ENCODE measurements around the gene SCYGR2.
"Not testable (repeated sequence)": the region's sequence is repeated elsewhere in the genome, so short reads cannot be mapped to it uniquely, and the experiment has no call there.

SCYGR2 gene

DNA sequence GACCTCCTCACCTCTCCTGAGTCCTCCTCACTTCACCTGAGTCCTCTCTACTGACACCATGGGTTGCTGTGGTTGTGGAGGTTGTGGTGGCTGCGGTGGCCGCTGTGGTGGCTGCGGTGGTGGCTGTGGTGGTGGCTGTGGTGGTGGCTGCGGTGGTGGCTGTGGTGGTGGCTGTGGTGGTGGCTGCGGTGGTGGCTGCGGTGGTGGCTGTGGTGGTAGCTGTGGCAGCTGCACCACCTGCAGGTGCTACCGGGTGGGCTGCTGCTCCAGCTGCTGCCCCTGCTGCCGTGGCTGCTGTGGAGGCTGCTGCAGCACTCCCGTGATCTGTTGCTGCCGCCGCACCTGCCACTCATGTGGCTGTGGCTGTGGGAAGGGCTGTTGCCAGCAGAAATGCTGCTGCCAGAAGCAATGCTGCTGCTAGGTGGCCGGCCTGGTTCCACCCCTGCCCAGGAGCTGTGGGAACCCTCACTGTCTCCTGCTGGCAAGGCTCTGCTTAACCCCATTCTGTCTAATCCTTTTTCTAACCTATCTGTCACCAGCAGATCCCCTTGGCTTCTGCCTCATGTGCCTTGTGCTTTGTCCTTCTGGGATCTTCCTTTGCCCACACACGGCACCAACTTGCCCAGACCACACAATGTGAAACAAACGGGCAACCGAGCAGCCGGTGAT is at the start of gene SCYGR2:
Gene SCYGR2 (plus strand): TSS at position 59 of the 669 bp plus-strand sequence. CDS start 0 bp downstream, at position 59.
- not testable (repeated sequence) for DNase-seq (ENCODE audit: low read depth in 3 of 3)

- no peak for DNase-seq (ENCODE audit: low read depth in 3 of 3)
Observed at GRCh38 chr2:227551836-227552235, 46.9 kb upstream of the SCYGR2 start.

DNA sequence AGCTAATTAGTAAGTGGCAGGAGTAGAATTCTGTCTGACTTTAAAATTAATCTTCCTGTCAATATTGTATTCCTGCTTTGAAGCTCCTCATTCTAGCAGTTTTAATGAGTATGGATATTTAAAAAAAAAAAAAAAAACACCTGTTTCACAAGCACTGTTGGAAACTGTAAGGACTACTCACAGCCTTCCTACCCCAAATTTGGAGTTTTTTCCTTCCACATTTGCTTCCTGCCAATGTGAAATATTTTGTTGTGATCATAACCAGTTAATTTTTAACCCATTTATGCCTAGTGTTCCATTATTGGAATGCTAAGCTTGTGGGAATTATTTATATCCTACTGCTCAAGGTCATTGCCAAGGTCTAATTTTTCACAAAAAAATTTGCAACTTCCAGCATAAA is 36.1 kb upstream of the SCYGR2 start:
- DNase-seq (ENCODE audit: low read depth in 3 of 3): no peak

DNA sequence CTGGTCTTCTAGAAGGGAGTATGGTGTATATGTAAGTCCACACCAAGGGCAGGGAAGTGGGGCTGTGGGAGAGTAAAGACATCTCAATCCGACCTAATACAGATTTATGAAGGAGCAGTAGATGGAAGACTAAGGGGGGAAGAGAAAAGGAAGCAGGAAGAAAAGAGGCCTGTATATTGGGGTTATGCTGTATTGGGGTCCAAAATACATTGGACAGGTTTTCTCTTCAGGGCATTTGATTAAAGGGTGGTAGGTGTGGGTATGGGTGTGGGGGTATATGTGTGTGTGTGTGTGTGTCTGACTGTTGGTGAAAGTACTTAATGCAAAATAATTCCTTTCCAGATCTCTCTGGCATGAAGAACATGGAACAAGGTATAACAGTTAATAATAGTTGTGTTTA is 33.6 kb upstream of the SCYGR2 start:
- DNase-seq (ENCODE audit: low read depth in 3 of 3): no peak

DNA sequence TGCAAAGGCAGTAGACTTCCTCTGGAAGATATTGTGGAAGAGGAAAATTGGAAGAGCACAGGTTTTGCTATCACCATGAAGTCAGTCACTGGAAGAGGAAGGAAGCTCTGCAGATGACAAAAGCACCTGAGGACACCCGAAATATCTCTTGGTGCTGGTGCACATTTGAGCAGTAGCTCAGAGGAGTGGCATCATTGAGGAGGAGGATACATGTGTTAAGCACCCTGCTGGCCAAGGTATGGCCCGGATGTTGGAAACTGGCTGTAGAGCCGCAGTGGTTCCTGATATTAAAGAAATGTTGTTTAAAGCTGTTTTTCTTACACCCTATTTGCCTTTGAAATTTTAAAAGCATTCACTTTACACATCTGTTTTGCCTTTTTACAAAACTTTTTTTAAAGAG is 32.7 kb upstream of the SCYGR2 start:
- no peak for DNase-seq (ENCODE audit: low read depth in 3 of 3)

GRCh38 chr2:227568852-227569169 is 29.9 kb upstream of the SCYGR2 start:
- no peak for DNase-seq (ENCODE audit: low read depth in 3 of 3)

DNA sequence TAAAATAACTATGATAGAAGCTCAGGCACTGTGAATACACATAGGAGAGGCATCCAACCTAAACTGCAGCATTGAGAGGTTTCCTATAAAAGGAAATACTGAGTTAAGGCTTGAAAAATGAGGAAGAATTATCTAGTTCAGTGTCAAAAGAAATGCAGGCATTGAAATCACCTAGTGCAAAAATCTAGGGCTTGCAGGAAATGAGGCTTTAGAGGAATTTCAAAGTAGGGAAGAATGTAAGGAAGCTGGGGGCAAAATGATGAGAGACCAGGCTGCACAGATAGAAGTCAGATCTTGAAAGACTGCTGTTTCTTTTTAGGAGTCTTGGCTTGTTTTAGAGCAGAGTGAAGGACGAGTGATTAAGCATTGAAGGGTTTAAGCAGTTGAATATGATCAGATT is 28.1 kb upstream of the SCYGR2 start:
- no peak for DNase-seq (ENCODE audit: low read depth in 3 of 3)

DNA sequence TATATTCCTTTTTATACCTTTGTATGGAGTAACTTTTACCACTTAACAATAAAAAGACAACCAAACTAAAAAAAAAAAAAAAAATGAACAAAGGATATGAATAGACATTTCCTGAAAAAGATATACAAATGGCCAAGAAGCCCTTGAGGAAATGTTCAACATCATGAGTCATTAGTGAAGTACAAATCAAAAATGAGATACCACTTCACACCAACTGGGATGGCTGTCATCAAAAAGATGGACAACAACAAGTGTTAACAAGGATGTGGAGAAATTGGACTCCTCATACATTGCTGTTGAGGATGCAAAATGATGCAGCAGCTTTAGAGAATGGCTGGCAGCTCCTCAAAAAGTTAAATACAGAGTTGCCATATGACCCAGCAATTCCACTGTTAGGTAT is 22.6 kb upstream of the SCYGR2 start:
- no peak for DNase-seq (ENCODE audit: low read depth in 3 of 3)

- DNase-seq (ENCODE audit: low read depth in 3 of 3): no peak
Observed at GRCh38 chr2:227576812-227577211, 21.9 kb upstream of the SCYGR2 start.

DNA sequence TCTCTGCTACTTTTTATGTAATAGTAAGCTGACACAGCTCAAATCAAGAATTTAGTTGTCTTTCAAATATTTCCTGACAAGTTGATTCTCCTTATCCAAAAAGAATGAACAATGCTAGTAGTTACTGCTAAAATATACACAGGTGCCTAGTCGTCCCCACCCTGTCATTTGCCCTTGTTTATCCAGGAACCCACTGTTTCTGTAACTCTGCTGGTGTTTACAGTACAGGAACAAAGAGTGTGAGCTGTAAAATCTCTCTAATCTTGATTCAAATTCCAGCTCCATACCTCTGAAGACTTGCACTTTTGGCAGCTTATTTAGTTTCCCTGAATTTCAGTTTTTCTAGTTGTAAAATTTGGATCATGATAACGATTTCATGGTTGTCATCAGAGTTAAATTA is 21.1 kb upstream of the SCYGR2 start:
- DNase-seq (ENCODE audit: low read depth in 3 of 3): no peak

DNA sequence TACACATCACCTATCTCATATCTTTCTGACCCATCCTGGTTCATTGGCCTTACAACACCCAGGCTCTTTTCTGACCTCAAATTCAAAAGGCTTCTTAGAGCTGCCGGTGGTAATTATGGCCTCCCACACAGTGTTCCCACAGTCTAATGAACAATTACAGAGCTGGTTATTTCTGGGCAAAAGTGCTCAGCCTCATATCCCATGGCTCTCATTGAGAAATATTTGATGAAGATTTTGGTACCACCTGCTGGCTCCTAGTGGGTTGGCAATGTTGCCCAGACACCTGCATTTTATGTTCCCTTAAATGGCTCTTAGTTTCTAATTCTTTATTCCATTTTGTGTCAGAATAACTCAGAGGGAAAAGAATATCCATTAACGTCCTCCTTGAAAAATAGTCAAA is 20.1 kb upstream of the SCYGR2 start:
- DNase-seq (ENCODE audit: low read depth in 3 of 3): no peak

DNA sequence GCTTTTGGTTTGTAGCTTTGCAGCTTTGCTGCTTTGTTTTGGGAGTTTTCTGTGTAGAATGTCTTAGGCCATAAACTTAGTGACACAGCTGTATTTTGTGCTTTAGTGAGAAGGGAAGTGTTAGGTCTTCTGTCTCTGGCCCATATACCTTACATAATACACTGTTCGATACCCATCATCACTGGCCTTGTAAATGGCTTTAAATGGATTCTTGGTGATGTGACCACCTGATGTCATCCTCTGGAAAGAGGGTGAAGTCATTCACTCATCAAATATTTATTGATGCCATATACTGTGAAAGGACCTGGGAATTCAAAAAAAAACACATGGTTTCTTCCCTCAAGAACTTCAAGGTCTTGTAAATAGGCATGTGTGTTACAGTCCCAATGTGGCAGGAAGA is 18.9 kb upstream of the SCYGR2 start:
- DNase-seq (ENCODE audit: low read depth in 3 of 3): no peak

DNA sequence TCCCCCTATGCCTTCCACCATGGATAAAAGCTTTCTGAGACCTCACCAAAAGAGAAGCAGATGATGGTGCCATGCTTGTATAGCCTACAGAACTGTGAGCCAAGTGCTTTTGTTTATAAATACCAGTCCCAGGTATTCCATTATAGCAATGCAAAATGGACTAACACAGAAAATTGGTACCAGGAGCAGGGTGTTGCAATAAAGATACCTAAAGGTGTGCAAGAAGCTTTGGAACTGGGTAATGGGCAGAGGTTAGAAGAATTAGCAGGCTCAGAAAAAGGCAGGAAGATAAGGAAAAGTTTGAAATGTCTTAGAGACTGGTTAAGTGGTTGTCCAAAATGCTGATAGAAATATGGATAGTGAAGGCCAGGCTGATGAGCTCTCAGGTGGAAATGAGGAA is 16.3 kb upstream of the SCYGR2 start:
- no peak for DNase-seq (ENCODE audit: low read depth in 3 of 3)

DNA sequence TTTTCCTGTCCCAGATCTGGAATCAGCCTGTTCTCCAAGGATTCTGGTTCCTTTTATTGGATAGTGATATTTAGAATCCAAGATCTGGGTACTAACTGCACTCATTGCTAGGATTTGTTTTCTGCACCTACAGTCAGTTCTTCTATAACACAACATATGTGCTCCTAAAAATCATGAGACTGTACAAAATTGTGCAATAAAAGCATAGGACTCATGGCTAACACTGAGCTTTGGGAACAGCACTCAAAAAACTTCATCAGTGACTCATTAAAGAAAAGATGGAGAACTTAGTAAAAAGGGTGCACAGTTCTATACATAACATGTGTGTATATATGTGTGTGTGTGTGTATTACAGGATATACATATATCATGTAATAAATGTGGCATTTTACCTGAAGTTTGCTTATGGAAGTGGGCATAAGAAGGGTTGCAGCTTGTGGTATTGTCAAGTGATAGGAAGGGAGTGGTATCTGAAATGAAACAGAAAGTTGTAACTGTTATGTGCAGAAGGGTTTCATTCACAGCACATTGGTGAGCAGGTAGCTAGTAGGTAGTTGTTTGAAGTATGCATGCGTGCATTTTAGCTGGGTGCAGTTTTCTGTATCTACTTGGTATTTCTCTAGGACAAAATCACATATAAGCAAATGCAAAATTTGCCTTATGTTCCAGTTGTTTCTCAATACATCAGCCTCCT is 5.9 kb upstream of the SCYGR2 start:
- no peak for DNase-seq (ENCODE audit: low read depth in 3 of 3)

GRCh38 chr2:227595797-227596196 is 2.9 kb upstream of the SCYGR2 start:
- no peak for DNase-seq (ENCODE audit: low read depth in 3 of 3)

- no peak for DNase-seq (ENCODE audit: low read depth in 3 of 3)
Observed at GRCh38 chr2:227597036-227597435, 1.7 kb upstream of the SCYGR2 start.

GRCh38 chr2:227597998-227598397 is 695 bp upstream of the SCYGR2 start:
- DNase-seq (ENCODE audit: low read depth in 3 of 3): no peak

- DNase-seq (ENCODE audit: low read depth in 3 of 3): no peak
Observed at GRCh38 chr2:227602358-227602757, 3.7 kb downstream of the SCYGR2 start.

DNA sequence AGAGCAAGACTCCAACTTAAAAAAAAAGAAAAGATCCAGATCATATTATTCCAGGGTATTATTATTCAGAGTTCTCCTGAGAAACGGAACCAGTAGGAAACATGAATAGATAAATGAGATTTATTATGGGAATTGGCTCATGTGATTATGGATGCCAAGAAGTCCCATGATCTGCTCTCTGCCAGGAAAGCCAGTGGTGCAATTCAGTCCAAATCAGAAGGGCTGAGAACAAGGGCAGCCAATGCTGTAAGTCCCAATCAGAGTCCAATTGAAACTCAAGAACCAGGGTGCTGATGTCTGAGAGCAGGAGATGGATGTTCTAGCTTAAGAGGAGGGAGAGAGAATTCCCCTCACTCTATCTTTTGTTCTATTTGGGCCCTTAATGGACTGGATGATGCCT is 7.8 kb downstream of the SCYGR2 start:
- no peak for DNase-seq (ENCODE audit: low read depth in 3 of 3)

DNA sequence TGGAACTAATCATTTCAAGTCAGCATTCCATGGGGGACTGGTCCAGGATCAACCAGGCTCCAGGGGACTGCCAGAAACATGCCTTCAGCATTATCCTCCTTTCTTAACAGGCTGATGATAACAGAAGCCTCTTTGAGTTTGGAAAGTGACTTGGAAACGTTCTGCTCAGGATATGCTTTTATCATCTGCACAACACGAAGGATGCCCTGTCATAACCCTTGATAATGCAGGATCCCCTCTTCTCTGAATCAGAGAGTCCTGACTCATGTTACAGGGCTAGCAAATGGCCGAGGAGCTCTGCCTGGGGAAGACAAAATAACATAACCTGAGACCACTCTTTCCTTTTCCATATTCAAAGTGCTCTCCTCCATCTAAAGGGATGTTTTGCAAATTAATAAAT is 9.2 kb downstream of the SCYGR2 start:
- no peak for DNase-seq (ENCODE audit: low read depth in 3 of 3)

- DNase-seq (ENCODE audit: low read depth in 3 of 3): no peak
Observed at GRCh38 chr2:227608561-227609338, 10.1 kb downstream of the SCYGR2 start.

DNA sequence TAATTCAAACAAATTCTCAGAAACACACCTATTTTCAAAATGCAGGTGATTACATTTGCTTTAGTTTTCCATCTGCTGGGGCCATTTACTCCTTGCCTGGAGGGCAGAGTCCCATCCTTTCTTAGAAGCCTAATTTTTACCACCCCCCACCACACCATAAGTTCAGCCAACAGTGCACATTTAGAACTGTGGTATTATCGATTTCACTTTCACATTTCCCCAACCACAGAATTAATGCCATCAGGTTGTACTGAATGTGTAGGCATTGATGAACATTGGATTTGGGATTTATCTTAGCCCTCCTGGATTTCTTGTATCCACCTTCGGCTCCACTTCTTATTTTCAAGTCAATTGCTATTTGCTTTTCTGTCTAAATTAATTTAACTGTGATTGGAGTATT is 11.4 kb downstream of the SCYGR2 start:
- DNase-seq (ENCODE audit: low read depth in 3 of 3): no peak

Measured in stimulated activated CD4-positive, alpha-beta T cell treated with anti-CD3 and anti-CD28 coated beads, TNF-alpha, amount 100 ng/mL, for 4 hours (primary cell).